GM19035 (cell line): Measurements from ENCODE around the gene ARAP3.
"Not testable (repeated sequence)": the region's sequence is repeated elsewhere in the genome, so short reads cannot be mapped to it uniquely, and the experiment has no call there.

Experiments used
- ATAC-seq: cut with Tn5 transposase; IDR thresholded peaks from one replicate; pipeline ENCODE4 v1.9.1; 2021; ENCODE audit not compliant: unreplicated experiment

The ARAP3 gene, protein sequence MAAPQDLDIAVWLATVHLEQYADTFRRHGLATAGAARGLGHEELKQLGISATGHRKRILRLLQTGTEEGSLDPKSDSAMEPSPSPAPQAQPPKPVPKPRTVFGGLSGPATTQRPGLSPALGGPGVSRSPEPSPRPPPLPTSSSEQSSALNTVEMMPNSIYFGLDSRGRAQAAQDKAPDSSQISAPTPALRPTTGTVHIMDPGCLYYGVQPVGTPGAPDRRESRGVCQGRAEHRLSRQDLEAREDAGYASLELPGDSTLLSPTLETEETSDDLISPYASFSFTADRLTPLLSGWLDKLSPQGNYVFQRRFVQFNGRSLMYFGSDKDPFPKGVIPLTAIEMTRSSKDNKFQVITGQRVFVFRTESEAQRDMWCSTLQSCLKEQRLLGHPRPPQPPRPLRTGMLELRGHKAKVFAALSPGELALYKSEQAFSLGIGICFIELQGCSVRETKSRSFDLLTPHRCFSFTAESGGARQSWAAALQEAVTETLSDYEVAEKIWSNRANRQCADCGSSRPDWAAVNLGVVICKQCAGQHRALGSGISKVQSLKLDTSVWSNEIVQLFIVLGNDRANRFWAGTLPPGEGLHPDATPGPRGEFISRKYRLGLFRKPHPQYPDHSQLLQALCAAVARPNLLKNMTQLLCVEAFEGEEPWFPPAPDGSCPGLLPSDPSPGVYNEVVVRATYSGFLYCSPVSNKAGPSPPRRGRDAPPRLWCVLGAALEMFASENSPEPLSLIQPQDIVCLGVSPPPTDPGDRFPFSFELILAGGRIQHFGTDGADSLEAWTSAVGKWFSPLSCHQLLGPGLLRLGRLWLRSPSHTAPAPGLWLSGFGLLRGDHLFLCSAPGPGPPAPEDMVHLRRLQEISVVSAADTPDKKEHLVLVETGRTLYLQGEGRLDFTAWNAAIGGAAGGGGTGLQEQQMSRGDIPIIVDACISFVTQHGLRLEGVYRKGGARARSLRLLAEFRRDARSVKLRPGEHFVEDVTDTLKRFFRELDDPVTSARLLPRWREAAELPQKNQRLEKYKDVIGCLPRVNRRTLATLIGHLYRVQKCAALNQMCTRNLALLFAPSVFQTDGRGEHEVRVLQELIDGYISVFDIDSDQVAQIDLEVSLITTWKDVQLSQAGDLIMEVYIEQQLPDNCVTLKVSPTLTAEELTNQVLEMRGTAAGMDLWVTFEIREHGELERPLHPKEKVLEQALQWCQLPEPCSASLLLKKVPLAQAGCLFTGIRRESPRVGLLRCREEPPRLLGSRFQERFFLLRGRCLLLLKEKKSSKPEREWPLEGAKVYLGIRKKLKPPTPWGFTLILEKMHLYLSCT (N-terminal part only)

DNA sequence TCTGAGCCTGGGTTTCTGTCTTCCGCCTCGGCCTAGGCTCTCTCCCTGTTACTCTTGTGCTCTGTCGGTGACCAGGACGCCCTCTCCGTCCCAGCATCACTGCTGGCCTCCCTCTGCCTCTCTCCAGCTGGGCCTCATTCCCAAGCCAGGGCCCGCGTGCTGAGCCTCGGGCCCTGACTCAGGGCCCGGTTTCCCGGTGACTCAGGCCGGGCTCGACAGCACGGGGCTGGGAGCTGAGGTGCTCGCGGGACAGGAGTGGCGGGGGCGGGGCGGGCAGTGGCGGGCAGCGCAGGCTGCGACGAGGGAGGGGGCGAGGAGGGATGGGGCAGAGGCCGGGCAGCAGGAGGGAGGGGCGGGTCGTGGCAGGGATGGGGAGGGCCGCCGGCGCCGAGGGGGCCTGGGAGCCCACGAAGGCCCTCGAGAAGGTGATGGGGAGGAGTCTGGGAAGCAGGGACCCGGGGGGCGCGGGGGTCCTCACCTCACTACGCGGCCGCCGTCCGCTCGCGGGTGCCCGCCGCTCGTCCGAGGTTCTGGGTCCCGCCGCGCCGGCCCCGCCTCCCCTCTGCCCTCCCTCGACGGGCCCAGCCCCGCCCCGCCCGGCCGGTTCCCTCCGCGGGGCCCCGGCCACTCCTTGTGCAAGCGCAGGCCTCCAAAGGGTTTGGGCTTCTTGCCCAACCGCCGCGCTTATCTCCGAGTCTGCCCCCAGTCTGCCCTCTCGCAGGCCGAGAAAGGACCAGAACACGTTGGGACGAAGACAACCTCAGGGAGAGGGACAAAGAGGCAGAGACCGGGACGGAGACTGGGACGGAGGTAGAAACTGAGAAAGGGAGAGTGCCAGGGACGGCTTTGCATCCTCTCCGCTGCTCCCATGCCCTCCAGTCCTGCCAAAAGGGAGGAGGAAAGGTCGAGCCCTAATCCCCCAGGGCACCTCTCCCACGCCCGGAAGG, at the start of gene ARAP3:
ARAP3 (minus strand) TSS at position 536 of the 947 bp plus-strand sequence. CDS start 1,744 bp downstream, outside the sequence.
- no peak for ATAC-seq

DNA sequence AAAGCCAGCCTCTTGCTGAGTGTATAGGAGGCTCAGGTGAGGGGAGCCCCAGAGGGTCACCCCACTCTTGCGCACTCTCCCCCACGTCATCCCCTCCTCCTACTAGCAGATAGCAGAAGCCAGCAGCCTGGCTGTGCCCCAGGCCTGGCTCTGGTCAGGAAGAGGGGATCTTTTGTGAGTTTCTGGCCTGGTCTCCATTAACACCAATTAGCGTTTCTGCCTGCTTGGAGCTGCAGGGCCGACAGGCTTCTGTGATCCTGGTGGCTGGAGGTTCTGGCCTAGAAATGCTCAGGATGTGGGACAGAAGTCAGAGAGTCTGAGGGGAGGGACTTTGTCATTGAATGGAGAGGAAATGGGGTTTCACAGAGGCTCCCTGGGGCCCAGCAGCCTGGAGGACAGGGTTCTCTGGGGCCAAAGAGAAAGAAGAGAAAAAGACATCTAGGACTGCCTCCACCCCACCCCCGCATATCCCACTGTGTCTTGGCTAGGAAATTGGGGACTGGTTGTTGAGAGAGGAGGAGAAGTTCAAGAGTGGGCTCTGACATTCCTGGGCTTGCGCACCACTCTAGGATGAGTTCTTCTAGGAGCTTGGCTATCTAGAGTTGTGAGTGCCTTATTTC, 47.5 kb upstream of the ARAP3 start:
- ATAC-seq = no peak

DNA sequence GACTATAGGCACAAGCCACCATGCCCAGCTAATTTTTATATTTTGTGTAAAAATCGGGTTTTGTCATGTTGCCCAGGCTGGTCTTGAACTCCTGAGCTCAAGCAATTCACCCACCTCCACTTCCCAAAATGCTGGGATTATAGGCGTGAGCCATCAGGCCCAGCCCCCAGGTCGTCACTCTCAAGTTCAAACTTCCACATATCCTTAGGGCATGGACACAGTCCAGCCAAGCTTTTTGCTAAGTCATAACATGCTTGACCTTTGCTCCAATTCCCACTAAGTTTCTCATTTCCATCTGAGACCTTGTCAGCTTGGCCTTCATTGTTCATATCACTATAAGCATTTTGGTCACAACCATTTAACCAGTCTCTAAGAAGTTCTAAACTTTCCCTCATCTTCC, 43.9 kb upstream of the ARAP3 start:
- no peak for ATAC-seq

DNA sequence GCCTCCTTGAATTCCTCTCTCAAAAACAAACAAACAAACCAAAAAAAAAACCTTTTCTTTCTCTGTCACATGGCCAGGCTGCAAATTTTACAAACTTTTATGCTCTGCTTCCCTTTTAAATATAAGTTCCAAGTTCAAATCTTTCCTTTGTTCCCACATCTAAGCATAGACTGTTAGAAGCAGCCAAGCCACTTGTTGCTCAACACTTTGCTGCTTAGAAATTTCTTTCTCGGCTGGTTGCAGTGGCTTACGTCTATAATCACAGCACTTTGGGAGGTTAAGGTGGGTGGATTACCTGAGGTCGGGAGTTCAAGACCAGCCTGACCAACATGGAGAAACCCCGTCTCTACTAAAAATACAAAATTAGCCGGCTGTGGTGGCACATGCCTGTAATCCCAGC, 43.1 kb upstream of the ARAP3 start:
- not testable (repeated sequence) for ATAC-seq

DNA sequence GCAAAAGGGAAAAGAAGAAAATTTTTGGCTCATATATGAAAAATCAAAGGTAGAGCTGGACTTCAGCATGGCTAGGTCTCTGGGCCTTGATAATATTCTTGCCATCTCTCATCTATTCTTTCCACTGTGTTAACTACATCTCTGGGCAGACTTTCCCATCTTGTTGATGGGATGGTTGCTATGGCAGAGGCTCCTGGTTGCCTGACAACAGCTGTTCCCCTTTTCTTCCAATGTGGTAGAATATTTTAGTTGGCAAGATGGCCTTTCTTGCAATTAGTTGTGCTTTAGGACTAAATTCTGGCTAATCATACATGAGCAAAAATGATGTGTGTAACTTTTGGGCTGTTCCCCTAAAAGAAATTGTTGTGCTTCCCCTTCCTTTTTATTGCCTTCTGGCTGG, 40.2 kb upstream of the ARAP3 start:
- ATAC-seq = no peak

DNA sequence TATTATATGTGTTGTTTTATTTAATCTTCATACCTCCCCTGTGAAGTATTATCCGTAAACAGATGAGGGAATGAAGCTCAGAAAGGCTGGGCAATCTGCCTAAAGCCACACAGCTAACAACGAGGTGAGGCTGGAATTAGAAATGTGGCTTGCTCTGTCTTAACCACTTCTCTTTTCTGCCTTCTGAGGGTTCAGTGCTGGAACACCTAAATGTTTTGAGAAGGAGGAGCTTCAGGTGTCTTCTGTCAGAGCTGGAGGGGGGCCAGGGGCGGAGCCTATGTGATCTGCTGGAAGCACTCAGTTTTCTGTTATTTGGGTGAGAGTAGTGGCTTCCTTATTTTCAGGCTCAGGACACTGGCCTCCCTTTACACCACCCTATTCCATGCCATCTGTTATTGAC, 35.0 kb upstream of the ARAP3 start:
- ATAC-seq = no peak

DNA sequence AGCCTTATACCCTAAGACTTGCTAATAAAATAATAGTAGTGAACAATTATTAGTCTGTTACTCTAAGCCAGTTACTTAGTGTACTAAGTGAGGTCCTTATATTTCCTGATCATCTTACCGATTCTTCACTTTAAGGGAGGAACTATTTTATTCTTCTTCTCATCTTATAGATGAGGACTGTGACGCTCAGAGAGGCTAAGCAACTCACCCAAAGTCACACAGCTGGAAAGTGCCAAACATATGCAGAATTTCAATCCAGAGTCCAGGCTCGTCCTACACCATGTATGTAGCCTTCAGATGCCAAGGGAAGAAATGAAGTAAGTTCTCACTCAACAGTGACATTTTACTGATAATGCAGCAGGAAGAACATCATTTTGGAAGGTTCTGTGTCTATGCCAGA, 34.4 kb upstream of the ARAP3 start:
- ATAC-seq = no peak

DNA sequence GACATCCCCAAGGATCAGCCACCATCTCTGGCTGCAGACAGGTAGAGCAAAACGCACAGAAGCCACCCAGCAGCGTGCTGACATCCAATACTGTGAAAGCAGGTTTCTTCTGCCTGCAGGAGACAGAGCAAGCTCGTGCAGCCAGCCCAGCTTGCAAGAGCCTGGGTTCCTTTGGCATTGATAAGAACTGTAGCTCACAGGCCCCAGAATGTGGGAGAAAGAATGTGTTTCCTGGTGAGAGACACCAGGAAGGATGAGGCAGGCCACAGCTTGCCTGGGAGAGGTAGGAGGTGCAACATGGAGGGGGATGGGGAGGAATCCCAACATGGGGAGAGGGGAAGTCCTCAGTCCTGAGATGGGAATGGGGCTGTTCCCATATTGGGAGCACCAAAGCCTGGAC, 34.0 kb upstream of the ARAP3 start:
- no peak for ATAC-seq

DNA sequence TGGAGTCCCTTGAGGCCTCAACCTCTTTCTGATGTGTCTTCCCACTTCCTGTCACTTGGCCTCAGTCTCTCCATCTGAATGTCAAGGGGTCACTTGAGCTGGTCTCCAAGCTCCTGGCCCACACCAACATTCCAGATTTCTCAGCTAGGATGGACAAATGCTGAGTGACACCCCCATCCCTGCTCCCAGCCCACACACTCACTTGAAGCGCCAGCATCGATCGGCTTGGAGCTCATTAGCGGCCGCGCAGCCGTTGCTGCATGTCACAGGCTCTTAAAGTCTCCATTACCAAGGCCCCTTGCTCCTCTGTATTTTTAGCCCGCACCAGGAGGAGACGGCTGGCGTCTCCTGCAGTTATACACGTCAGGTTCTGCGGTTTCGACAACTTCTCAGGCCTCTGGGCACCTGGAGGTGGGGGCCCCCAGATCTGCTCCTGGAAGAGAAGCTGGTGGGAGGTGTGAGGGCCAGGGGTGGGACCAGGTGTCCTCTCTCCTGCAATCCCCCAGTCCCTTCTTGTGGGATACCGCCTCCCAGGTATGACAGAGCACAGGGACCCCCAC, 33.4 kb upstream of the ARAP3 start:
- ATAC-seq = no peak

DNA sequence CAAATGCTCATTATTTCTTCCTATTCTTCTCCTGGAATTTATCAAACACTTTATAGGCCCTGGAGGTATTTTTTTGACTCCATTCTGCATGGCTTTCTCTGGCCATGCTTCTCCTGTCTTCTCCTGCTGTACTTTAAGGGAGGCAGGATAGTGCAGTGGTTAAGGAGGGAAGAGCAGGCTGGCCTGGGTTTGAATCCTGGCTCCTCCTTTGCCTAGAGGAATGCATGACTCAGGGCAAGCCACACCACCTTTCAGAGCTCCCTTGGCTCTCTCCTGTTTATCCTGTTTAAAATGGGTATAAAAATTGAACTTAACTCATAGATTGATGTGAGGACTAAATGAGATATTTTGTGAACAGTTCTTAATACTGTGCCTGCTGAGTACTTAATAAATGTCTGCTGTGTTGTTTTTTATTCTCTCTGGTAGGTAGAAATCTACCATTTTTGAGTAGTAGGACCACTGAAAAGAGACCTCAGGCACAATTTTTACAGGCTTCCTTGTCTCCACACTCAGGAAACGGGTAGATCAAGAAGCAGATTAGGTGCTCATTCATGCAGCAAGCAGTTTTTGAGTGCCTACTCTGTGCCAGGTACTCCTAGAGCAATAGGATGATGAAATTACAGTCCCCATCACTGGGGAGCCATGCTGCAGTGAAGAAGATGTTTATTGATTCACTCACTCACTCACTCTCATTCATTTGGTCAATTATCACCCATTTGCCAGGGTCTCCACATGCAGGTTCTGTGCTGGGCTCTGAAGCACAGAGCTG, 32.7 kb upstream of the ARAP3 start:
- no peak for ATAC-seq

DNA sequence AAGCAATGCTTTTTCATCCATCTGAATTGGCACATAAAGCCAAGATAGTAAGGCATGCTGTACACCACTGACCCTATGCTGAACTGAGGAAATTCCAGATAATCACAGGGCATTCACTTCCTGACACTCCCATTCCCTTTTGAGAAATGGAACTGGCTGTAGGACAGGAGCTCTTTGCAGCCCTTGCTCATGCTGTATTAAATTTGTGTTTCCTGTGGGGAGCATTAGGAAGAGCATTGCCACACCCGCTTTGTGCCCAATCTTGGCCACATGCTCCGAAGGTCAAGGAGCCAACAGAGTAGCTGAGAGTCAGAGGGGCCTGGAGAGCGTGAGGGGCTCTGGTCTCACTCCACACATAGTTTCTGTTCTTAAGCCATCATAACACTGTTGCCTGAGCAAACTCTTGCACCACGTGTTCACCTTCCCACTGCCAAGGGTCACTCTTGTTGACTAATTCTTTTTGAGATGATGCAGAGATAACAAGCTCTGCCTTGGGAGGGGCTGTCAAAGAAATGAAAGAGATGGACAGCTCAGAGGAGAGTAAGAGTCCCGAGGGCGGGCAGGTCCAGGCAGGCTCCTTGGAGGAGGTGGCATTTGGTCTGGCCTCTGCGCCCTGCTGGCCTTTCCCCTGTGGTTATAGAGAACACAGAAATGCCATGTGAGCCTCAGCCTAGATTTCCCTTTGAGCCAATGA, 31.7 kb upstream of the ARAP3 start:
- ATAC-seq = no peak

DNA sequence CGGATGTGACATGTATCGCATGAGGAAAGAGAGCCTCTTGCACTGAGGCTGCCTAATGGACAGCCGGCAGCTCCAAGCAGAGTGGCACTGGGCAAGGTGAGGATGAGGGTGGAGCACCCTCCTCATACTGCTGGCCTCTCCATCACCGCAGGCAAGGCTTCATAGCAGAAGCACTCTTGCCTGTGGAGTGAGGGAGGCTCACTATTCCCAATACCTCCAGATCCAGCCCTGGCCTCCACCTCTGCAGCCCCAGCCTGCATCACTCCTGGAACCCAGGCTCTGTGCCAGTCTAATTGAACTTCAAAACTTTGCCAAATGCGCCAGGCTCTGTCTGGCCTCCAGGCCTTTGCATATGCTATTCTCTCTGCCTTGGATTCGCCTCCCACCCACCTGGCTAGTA, 29.7 kb upstream of the ARAP3 start:
- no peak for ATAC-seq

DNA sequence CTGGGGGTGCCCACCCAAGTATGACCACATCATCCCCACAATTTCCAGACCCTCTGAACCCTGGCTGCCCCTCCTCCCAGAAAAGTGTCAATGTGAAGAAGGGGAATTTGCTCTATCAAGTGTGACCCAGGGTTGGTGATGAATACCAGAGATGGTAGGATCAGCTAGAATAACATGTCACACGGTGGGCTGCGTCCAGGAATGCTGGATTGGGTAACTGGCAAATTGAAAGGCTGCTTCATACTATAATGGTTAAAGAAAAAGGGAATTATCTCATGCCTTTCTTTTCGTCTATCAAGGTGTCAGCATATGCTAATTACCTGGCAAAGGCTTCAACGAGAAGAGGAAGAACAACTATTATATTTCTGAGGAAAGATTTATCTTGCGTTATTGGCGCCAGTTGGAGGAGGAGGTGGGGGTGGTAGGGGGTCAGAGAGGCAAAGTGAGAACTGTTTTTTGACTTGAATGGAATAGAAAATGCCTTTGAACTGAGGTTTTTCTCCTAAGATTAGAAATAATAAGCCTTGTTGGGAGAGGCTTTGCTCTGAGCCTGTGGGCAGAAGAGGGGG, 27.8 kb upstream of the ARAP3 start:
- ATAC-seq = no peak

DNA sequence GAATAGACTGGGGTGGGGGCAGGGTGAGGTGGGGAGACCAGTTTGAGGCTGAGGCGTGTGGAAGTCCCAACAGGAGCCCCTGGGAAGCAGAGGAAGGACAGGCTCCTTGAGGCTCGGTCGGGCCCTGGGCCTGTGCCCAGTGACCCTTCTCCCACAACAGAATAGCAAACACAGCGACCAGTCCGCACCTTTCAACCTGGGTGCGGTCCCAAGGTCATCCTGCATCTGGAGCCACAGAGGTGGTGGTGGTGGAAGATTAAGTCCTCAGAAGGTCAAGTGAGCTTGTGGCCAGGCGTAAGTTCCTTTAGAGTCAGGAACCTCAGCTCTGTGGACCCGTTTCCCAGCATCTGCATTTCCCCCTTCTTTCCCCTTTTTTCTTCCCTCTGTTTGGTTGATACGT, 26.0 kb upstream of the ARAP3 start:
- no peak for ATAC-seq

DNA sequence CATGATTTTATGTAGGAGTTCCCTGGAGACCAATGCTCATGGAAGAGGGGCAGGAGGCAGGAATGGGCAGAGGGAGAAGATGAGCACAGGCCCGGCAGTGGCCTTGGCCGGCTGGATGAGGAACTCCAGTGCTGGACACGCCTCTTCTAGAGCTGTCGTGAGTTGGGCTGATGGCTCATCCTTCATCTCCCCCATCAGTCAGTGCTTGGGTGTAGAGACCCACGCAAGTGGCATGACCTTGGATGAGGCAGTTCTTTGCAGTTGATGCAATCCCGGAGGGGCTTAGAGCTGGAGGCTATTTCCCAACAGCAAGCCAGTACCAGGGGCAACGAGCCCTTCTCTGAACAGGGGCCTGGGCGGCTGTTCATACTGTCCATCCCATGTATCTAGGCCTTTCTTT, 25.5 kb upstream of the ARAP3 start:
- ATAC-seq = no peak

DNA sequence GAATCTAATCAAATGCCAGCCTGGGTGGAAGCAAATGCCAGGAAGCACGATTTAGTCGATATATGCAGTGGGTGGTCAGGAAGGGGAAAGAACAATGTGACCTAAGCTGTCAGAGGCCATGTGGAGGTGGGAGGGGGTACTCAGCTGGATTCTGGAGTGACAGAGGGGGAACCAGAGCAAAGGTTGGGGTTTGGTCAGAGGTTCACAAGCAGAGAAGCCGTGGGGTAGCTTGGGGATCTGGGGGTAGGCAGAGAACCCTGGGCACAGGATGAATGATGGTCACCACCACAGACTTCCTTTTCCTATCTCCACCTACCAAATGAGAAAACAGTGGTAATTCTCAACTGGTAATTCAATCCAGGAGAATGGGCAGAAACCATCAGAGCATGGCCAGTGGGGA, 24.1 kb upstream of the ARAP3 start:
- no peak for ATAC-seq

DNA sequence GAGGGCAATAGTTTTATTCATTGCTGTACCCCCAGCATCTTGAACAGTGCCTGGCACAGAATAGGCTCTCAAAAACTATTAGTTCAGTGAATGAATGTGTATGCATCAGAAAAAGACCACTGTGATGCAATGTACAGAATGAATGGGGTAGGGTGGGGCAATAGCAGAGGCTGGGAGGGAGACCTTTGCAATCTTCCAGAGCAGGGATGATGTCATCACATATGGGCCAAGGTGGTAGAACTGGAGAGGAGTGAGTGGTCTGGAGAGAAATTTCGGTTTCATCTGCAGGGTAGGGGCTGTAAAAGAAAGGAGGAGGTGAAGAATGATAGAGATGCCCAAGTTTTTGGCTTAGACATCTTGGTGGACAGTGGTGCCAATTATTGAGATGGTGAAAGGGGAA, 23.4 kb upstream of the ARAP3 start:
- no peak for ATAC-seq
